ENCODE data around the gene MIX23.

- no peak for TF ChIP-seq CTCF (IDR thresholded peaks at IDR 0.05 in 8 of 11, conservative IDR thresholded peaks at IDR 0.05 in 3 of 11)
- TF ChIP-seq POLR2AphosphoS5 (IDR thresholded peaks at IDR 0.05) = no peak
- TF ChIP-seq POLR2A (IDR thresholded peaks at IDR 0.05) = no peak
Measured at GRCh38 chr3:122406198-122406597, 23.2 kb upstream of the MIX23 start.

Measured in spleen (tissue), 7 donors.